HG03460 (cell line): Measurements from ENCODE around the gene SDR42E1.
"Not testable (repeated sequence)": the region's sequence is repeated elsewhere in the genome, so short reads cannot be mapped to it uniquely, and the experiment has no call there.

ENCODE experiments used
- ATAC-seq: cut with Tn5 transposase; IDR thresholded peaks from one replicate; pipeline ENCODE4 v1.9.1; 2021; ENCODE audit not compliant: unreplicated experiment

Gene SDR42E1

DNA sequence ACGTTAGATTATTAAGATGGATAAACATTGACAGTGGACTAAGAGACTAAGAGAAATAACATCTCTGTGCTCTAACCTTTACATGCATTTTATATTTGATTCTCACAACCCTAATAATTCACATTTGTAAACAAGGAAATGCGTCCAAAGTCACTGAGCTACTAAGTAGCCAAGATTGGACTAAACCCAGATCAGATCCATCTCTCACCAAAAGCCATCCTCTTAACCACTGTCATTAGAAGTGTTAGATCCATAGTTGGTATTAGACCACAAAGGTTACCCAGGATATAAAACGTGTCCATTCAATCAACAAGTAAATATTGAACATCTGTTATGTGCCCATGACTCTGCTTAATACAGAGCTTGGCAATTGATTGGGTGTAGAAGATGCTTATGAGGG lies 29.0 kb upstream of the SDR42E1 start:
- no peak for ATAC-seq

DNA sequence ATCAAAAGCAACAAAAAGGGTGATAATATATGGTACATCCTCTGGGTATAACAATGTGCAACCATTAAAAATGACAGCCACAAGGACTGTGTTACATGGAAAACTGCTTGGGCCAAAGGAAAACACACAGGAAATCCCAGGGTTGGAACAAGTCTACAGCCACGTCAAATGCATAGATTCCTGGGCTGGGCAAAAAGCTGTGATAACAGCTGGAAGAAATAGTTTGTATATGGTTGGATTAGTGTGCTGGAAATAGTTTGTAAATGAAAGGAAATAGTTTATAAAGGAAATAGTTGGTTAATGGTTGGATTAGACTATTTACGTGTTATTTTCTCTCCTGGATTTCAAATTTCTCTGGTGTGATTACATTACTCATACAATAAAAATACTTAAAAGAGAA lies 26.4 kb upstream of the SDR42E1 start:
- no peak for ATAC-seq

DNA sequence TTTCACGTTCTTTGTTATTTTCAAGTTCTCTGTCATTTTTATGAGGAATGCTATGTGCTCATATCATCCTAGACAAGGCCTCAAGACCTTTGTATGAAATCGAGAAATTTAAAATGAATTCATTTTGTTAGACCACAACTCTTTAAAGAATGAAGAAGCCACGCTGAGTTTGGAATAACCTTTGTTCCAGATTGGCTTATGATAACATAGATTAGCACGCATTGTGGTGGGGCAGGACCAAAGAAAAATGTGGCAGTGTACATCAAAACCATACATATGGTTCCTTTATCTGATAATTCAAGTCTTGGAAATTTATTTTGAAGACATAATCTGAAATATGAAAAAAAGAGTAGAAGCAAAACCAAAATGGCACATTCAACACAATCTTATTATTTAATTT lies 26.0 kb upstream of the SDR42E1 start:
- ATAC-seq, result no peak

DNA sequence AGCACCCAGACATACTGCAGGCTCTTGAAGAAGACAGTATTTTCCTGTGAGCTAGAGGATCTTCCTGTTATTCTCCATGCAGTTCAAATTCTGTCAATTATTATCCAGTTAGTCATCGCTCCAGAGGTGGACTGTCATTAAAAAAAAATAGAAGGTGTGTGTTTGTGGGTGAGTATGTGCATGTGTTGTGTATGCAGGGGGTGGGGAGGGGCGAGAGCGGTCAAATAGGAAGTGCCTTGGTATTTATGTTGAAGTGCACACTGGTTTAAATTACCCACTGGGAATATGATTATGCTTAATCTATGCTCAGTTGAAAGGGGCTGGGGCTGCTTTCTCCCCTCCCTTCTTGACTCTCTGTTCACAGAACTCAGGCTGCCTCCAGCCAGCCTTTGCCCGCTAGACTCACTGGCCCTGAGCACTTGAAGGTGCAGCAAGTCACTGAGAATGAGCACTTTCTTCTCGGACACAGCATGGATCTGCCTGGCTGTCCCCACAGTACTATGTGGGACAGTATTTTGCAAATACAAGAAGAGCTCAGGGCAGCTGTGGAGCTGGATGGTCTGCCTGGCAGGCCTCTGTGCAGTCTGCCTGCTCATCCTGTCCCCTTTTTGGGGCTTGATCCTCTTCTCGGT lies 23.8 kb upstream of the SDR42E1 start, which contains the start of gene HSD17B2:
Gene HSD17B2, plus strand, starts transcription at position 273 of the 632 bp plus-strand sequence. Its CDS starts 172 bp downstream, at position 445.
- ATAC-seq, result no peak

DNA sequence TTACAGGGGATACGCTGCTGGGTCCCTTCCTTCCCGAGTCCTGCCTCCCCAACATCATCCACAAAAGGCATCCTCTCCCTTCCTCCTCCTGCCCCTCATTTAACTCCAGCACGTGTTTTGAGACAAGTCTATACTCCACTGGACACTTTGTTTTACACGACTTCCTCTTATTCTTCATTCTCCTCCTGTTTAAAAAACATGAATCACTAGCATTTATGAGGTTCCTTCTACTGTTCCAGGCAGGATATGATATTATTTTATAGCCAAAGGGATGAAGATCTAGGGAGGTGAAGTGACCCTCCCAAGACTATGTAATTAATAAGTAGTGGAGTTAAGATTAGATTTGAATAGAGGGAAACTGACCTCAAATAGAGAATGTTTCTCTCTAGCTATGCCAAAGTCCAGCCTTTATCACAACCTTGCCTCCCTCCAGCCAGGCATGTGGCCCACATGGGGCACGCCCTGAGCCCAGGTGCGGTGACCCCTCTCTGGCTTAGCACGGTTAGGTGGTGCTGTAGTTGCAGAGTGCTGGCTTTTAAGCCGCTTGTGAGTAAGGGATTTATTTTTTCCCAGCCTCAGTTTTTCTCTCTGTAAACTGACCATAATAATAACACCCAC lies 22.5 kb upstream of the SDR42E1 start:
- no peak for ATAC-seq

DNA sequence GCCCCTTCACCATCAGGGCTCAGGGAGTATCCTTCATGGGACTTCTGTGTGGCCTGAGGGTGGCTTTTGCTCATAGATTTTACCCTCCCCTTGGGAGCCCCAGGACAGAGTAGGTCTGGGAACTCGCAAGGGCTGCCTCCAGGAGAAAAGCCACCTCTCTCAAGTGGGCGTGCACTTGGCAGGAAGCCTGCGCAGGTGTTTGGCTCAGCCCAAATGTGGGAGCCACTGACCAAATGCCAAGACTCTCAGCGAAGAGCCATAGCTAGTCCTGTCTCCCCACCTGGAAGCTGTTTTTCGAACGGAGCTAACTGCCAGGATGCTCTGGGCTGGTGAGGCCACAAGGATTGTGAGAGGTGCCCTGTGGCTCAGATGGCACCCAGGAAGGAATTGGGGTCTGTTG lies 21.7 kb upstream of the SDR42E1 start:
- no peak for ATAC-seq

DNA sequence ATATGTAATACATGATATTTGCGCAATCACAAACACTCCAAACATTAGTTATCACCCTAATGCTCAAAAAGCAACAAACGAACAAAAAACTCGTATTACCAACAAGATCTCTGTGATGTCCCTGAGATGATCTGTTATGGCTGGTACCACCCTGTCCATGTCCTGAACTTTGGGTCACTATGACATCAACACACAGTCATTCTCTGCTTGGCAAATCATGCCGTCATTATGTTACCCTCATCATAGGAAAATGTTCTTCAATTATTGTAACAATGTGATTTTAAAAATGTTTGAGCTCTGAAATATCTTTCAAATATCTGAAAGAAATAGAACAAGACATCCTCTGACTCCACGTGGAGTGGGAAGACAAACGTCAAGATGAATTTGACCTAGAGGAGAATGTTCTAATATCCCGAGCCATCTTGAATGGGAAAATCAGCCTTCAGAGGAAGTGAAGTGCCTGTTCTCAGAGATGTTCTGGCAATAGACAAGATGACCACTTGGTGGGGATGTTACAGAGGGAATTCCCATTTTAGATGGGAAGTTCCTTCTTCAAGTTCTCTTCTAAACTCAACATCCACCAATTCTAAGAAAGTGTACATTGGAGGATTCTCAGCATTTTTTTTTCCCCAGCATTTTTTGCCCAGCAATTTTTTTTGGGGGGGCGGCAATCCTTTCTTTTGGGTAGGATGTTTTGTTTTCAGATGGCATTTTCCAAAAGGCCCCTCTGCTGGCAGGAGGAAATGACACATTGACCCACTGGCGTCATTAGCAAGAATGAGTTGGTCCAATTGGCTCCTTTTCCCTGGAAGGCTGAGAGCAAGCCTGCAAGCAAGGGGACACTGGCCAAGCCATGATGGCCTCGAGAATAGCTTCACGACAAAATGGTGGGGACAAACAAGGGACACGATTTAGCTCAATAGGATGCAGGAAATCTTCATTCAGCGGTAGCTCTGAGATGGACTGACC lies 20.1 kb upstream of the SDR42E1 start:
- ATAC-seq, result no peak

DNA sequence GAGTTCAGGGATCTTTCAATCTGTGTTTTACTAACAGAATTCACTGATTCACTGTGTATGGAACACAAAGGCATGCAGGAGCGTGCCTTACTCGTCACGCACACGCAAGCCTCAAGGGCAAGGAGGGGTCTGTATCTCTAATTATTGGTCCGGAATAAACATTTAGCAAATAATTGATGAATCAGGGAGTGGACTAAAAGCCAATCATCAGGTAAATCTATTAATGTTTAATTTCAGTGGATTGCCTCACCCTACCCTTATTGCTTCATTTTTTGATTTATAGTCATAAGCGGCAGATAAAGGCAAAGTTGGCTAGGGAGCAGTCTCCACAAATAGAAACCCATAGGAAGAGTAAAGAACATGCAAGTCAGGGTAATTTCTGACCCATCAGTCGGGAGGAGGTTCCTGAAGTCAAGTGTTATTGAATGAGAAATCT lies 16.4 kb upstream of the SDR42E1 start:
- ATAC-seq, result no peak

DNA sequence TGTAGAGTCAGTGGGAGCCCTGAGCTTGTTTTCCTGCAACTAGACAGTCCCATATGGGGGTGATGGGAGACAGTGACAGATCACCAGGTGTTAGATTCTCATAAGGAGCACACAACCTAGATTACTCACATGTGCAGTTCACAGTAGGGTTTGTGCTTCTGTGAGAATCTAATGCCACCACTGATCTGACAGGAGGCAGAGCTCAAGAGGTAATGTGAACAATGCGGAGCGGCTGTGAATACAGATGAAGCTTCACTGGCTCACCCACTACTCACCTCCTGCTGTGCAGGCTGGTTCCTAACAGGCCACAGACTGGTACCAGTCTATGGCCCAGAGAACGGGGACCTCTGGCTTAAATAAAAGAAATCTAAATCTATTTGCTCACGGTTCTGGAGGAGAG lies 13.6 kb upstream of the SDR42E1 start:
- ATAC-seq, result no peak

DNA sequence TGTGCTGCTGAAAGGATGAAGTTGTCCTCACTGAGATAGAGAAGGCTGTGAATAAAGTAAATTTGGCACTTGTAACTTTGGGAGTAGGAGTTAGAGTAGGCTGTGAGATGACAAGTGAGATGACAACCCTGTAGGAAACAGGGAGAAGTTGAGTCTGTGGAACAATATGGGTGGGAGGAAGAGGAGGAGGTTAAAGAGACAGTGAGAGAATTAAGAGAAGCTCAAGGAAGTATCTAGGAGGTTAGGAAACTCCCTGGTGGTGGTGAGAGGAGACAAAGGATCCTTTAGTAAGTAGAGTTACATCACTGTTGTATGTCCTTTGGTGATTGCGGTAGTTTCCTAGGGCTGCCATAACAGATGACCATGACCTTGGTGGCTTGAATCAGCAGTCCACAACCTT lies 13.0 kb upstream of the SDR42E1 start:
- no peak for ATAC-seq

DNA sequence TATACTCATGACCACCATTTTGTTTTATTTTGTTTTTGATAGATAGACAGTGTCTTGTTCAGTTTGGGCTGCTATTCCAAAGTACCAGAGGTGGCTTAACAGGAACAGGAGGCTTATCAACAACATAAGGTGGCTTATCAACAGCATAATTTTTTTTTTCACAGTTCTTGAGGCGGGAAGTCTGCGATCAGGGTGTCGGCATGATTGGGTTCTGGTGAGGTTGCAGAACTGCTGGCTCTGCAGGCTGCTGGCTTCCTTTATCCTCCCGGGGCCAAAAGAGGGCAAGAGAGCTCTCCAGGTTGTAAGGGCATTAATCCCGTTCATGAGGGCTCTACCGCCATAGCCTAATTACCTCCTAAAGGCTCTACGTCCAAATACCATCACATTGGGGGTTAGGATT lies 11.9 kb upstream of the SDR42E1 start:
- ATAC-seq, result no peak

DNA sequence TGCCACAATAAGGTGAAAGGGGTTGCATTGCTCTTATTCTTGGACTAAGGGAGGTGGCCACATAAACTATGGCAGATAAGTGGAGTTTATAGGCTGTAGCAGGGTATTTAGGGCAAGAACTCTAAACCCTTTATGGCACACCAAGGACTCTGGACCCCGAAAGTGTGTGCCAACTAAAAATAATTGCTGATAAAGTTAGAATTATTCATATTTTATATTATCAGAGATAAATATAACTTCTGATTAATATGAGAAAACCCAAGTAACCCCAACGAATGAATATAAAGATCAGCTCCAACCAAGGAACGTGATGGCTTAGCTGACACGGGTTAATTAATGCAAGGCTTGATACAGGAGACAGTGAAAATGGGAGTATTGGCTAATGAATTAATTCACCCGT lies 8.8 kb upstream of the SDR42E1 start:
- no peak for ATAC-seq

DNA sequence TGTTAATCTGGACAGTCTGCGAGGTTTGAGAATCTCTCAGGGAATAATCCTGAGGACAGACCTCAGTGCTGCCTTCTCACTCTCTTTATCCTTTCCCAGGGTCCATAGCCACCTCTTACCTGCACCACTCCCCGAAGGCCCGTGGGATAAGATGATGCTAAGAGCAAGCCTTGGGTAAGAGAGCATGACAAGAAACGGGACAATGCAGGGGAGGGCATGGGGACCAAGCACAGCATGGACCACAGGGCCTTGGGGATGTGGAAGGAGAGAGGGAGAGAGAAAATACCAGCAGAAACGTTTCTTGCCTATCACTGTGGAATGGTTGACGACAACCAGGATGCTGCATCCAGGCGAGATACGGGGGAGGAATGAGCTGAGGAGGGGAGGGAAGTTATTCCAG lies 8.3 kb upstream of the SDR42E1 start:
- ATAC-seq, result no peak

DNA sequence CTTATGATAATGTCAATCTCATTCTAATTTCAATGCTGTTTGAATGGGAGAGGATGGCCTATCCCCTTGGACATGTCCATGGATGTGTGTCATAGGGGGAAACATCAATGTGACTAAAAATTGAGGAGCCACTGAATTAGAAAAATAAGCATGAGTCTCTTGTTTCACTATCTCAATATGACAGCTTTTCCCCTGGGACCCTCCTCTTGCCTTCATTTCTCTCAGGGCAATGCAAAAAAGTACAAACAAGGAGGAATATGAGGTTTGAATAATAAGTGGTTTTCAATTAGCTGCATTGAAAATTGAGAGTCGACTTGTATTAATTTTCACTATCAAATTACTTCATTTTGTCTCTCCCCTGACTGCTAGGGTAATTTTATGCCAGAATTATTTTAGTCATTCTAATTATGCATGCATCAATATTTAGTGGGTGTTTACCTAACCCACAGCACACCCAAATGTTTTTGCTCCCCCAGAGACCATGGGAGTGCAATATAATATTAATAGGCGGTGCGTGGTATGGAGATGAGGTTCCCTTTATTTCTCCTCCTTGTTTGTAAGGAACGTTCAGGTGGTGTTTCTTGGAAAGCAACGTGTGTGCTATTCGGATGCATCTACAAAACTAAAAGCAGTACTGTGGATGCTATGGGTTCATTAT lies 6.8 kb upstream of the SDR42E1 start:
- no peak for ATAC-seq

DNA sequence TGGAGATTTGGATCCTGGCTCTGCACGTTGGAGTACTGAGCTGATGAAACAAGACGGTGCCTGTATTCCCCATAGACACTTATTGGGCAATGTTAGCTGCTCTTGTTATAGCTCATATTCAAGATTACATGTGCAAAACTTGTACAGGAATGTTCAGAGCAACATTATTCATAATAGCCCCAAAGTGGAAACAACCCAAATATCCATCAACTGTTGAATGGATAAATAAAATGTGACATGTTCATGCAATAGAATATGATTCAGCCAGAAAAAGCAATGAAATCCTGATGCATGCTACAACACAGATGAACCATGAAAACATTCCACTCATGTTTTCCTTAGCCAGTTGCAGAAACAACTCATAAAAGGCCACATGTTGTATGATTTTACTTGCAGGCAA lies 5.7 kb upstream of the SDR42E1 start:
- no peak for ATAC-seq

DNA sequence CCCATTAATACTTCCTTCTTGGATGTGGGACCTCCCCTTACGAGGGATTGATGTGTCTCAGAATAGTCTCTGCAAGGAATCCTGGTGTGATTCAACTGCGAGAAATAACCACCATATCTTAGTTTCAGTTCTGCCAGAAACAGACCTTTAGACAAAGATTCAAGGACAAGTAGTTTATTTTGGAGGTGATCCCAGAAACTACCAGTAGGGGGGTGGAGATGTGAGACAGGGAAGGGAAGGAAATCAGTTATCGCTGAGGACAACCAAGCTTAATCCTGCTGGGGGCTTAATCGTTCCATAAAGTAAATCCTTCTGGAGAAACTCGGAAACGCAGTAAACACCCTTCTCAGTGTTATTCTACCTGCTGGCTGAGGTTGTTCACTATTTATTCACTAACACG lies 5.0 kb upstream of the SDR42E1 start:
- no peak for ATAC-seq

DNA sequence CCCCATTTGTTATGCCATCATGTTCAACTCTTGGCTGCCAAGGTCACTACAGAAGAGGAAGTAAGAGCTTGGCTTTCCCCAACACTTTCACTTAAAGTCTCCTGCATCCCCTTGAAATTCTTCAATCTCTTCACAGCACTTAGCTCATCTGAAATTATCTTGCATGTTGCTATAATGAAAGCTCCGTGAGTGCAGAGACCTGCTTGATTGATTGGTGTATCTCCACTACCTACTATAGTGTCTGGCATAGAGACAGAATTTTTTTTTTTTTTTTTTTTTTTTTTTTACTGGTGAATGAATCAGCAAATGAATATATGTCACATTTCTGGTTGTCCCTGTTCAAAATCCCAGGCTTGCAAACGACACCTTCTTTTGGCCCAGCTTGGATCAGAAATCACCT lies 1.9 kb upstream of the SDR42E1 start:
- ATAC-seq, result no peak

DNA sequence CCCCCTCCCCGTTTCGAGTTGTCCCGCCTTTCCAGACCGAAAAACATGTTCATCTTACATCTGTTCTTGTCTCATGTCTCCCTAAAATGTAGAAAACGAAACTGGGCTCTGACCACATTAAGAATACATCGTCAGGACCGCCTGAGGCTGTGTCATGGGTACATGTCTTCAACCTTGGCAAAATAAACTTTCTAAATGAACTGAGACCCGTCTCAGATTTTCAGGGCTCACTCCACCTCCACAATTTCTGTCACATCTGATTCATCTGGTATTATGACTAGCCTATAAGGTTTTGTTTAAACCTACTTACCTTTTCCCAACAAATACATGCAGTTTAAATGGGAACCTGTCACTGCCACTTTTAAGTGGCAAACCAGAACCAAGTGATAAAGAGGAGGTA lies 621 bp downstream of the SDR42E1 start:
- no peak for ATAC-seq

DNA sequence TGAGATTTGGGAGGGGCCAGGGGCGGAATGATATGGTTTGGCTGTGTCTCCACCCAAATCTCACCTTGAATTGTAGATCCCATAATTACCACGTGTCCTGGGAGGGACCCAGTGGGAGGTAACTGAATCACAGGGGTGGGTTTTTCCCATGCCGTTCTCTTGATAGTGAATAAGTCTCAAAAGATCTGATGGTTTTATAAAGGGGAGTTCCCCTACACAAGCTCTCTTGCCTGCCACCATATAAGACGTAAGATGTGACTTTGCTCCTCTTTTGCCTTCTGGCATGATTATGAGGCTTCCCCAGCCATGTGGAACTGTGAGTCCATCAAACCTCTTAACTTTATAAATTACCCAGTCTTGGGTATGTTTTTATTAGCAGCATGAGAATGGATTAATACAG lies 1.5 kb downstream of the SDR42E1 start:
- not testable (repeated sequence) for ATAC-seq

DNA sequence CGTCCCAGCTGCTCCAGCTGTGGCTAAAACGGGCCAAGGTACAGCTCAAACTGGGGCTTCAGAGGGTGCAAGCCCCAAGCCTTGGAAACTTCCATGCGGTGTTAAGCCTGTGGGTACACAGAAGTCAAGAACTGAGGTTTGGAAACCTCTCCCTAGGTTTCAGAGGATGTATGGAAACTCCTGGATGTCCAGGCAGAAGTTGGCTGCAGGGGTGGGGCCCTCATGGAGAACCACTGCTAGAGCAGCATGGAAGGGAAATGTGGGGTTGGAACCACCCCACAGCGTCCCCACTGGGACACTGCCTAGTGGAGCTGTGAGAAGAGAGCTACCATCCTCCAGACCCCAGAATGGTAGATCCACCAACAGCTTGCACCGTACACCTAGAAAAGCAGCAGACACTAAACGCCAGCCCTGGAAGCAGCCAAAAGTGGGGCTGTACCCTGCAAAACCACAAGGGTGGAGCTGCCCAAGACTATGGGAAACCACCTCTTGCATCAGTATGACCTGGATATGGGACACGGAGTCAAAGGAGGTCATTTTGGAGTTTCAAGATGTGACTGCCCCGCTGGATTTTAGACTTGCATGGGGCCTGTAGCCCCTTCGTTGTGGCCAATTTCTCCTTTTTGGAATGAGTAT lies 2.2 kb downstream of the SDR42E1 start:
- no peak for ATAC-seq

DNA sequence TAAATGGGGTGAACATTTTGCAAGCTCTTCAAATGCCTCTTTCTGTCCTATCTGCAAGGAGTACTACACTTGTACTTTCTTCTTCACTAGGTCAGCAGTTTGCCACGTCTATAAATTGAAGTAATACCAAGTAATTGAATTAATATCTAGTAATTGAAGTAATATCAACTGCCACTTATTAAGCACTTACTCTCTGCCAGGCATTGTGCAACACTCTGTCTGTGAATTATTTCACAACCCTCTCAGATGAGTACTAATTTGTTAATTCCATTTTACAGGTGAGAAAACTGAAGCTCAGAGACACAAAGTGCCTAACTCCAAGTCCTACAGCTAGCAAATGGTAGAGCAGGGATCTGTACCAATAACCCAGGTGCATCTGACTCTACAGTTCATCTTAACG lies 4.1 kb downstream of the SDR42E1 start:
- no peak for ATAC-seq
